Stimulated activated effector memory CD8-positive, alpha-beta T cell treated with anti-CD3 and anti-CD28 coated beads, Interleukin-12 subunit alpha, Interleukin-12 subunit beta, amount 100 ng/mL, for 72 hours (primary cell): ENCODE data around the gene FBXO5.
"Not testable (repeated sequence)": the region's sequence is repeated elsewhere in the genome, so short reads cannot be mapped to it uniquely, and the experiment has no call there.

Source experiments
- ATAC-seq: fragments of 150-1000 bp; cut with Tn5 transposase; 2 replicates; pipeline ENCODE4 v1.10.0; 2021
- DNase-seq, 2 donors: peaks; one replicate each; pipeline ENCODE4 v3.0.0; 2021 to 2022; ENCODE audit warnings: low spot score in 2 of 2
- H3K27ac Mint-ChIP-seq: one replicate; pipeline ENCODE4 v1.8.0; 2022; ENCODE audit warnings: mild to moderate bottlenecking, mixed read lengths
- H3K36me3 Mint-ChIP-seq: one replicate; pipeline ENCODE4 v1.8.0; 2022; ENCODE audit warnings: mild to moderate bottlenecking, mixed read lengths
- H3K4me1 Mint-ChIP-seq: one replicate; pipeline ENCODE4 v1.8.0; 2022; ENCODE audit warnings: mixed read lengths
- H3K4me3 Mint-ChIP-seq: one replicate; pipeline ENCODE4 v1.8.0; 2022; ENCODE audit warnings: mild to moderate bottlenecking, mixed read lengths
- H3K9me3 Mint-ChIP-seq: one replicate; pipeline ENCODE4 v1.8.0; 2022; ENCODE audit warnings: mixed read lengths

Gene FBXO5

GRCh38 chr6:152977556-152977955, 5.3 kb downstream of the FBXO5 start:
- DNase-seq (no peak), ATAC-seq (no peak)
- H3K4me1 Mint-ChIP-seq: peaks cover 32% of the 10 kb centered on the region
- H3K4me3 Mint-ChIP-seq: no peak overlapping the region
- no peak overlapping the region for H3K27ac Mint-ChIP-seq
- H3K36me3 Mint-ChIP-seq: peaks cover 90% of the 10 kb centered on the region
- H3K9me3 Mint-ChIP-seq: no peaks in the 10 kb centered on the region

DNA sequence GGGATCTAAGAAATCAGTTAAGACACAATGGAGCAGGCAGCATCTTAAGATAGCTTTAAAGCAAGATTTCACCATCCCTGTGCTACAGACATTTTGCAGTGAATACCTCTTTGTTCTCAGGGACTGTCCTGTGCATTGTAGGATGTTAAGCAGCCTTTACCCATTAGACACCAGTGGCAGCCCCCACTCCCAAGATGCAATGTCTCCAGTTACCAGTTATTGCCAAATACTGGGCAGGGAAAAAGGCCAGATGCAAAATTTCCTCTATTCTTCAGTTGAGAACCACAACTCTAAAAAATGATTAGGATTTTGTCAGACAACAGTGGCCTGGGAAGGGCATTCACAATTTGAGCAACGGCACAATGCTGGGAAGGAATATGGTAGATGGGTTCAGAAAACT, 6.1 kb downstream of the FBXO5 start:
- Mint-ChIP-seq H3K27ac (no peak overlapping the region), H3K9me3 (no peaks in the 10 kb centered on the region), H3K4me3 (no peak overlapping the region), H3K36me3 (peaks cover 93% of the 10 kb centered on the region), H3K4me1 (peaks cover 32% of the 10 kb centered on the region)
- ATAC-seq: no peak
- no peak for DNase-seq

GRCh38 chr6:152975204-152975915, 7.5 kb downstream of the FBXO5 start:
- Mint-ChIP-seq H3K27ac (peak overlapping the region; percentile 66), H3K36me3 (peaks cover 96% of the 10 kb centered on the region)

GRCh38 chr6:152973916-152974315, 8.9 kb downstream of the FBXO5 start:
- Mint-ChIP-seq H3K36me3 (peaks cover 93% of the 10 kb centered on the region), H3K27ac (no peak overlapping the region), H3K9me3 (peaks cover 5% of the 10 kb centered on the region), H3K4me1 (peaks cover 17% of the 10 kb centered on the region), H3K4me3 (peak overlapping the region; percentile 23)
- ATAC-seq (peak; percentile 61), DNase-seq (no peak)

More at GRCh38 chr6:152975204-152975915, 7.5 kb downstream of the FBXO5 start:
- Mint-ChIP-seq H3K9me3 (no peaks in the 10 kb centered on the region), H3K4me1 (peaks cover 22% of the 10 kb centered on the region), H3K4me3 (peak overlapping the region; percentile 46)
- DNase-seq (no peak), ATAC-seq (peak; percentile 71)

GRCh38 chr6:152969688-152970418, 13.0 kb downstream of the FBXO5 start:
- peaks cover 56% of the 10 kb centered on the region for H3K36me3 Mint-ChIP-seq
- H3K27ac Mint-ChIP-seq: no peak overlapping the region
- no peak overlapping the region for H3K4me3 Mint-ChIP-seq
- peaks cover 1% of the 10 kb centered on the region for H3K4me1 Mint-ChIP-seq
- ATAC-seq (no peak), DNase-seq (no peak)
- H3K9me3 Mint-ChIP-seq: peaks cover 10% of the 10 kb centered on the region

DNA sequence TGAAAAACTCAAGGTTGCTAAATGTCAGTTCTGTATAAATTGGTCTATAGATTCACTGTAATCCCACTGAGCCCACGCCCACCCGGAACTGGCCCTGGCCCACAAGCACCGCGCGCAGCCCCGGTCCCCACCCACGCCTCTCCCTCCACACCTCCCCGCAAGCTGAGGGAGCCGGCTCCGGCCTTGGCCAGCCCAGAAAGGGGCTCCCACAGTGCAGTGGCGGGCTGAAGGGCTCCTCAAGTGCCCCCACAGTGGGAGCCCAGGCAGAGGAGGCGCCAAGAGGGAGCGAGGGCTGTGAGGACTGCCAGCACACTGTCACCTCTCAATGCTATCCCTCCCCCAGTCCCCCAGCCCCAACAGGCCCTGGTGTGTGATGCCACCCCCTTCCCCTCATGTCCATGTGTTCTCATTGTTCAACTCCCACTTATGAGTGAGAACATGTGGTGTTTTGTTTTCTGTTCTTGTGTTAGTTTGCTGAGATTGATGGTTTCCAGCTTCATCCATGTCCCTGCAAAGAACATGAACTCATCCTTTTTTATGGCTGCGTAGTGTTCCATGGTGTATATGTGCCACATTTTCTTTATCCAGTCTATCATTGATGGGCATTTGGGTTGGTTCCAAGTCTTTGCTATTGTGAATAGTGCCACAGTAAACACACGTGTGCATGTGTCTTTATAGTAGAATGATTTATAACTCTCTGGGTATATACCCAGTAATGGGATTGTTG, 16.5 kb downstream of the FBXO5 start:
- H3K4me1 Mint-ChIP-seq, H3K9me3 Mint-ChIP-seq, ATAC-seq, DNase-seq, H3K27ac Mint-ChIP-seq, H3K4me3 Mint-ChIP-seq: not testable (repeated sequence)
- H3K36me3 Mint-ChIP-seq: peaks cover 21% of the 10 kb centered on the region

DNA sequence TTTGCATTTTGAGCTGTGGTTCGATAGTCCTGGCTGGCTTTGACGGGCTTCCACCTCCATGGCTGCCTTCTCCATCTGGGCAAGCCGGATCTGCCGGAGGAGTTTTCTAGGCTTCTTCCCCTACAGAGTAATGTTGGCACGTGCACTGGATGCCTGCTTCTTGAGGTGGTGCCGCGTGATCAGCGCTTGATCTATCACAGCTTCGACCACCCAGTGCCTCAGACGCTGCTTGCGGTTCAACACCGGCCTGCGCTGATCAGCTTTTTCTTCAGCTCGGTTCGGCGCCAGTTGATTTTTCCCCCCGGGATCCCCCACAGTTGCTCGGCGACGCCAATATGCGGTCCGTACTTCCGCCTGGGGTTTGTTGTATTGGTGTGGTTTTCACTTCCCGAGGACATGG, 23.5 kb downstream of the FBXO5 start:
- DNase-seq: no peak
- Mint-ChIP-seq H3K4me1 (no peaks in the 10 kb centered on the region), H3K27ac (no peak overlapping the region), H3K4me3 (no peak overlapping the region), H3K36me3 (no peaks in the 10 kb centered on the region), H3K9me3 (no peaks in the 10 kb centered on the region)
- ATAC-seq: no peak

- ATAC-seq (no peak), DNase-seq (no peak)
- Mint-ChIP-seq H3K9me3 (no peaks in the 10 kb centered on the region), H3K4me3 (no peak overlapping the region), H3K4me1 (no peaks in the 10 kb centered on the region), H3K27ac (no peak overlapping the region), H3K36me3 (no peaks in the 10 kb centered on the region)
Observed at GRCh38 chr6:152957796-152958195, 25.0 kb downstream of the FBXO5 start.

- ATAC-seq (no peak), DNase-seq (no peak)
- H3K36me3 Mint-ChIP-seq: no peaks in the 10 kb centered on the region
- no peak overlapping the region for H3K27ac Mint-ChIP-seq
- no peaks in the 10 kb centered on the region for H3K4me1 Mint-ChIP-seq
- H3K9me3 Mint-ChIP-seq: no peaks in the 10 kb centered on the region
- H3K4me3 Mint-ChIP-seq: no peak overlapping the region
Observed at GRCh38 chr6:152954443-152954842, 28.4 kb downstream of the FBXO5 start.

DNA sequence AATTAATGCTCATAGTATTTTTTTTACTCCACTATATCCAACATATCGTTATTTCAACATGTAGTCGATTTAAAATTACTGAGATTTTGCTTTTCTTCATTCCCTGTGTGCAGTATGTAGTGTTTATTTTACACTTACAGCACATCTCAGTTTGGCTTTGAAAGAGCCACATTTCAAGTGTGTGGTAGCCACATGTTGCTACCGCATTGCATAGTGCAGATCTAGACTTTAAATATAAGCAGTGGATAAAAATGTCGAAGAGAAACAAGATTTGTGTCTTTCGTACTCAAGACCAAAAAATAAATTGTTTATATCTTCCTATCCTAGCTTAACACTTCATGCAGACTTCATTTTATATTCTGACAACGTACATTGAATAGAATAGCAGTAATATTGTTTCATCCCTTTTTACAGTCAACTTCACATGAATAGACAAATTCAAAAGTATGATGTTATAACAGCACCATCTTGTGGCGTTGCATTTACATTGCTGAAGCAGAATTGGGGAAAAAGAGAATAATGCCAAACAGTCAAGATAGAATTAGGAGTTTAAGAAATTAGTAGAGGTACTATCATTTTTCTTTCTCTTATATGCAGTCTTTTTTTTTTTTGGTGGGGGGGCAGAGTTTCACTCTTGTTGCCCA, 29.9 kb downstream of the FBXO5 start:
- Mint-ChIP-seq H3K4me1 (peaks cover 5% of the 10 kb centered on the region), H3K9me3 (no peaks in the 10 kb centered on the region), H3K36me3 (no peaks in the 10 kb centered on the region), H3K4me3 (no peak overlapping the region), H3K27ac (no peak overlapping the region)
- no peak for DNase-seq
- ATAC-seq: no peak

- no peaks in the 10 kb centered on the region for H3K9me3 Mint-ChIP-seq
- ATAC-seq: peak; percentile 70
- peaks cover 8% of the 10 kb centered on the region for H3K4me1 Mint-ChIP-seq
- no peak for DNase-seq
- no peaks in the 10 kb centered on the region for H3K36me3 Mint-ChIP-seq
- no peak overlapping the region for H3K4me3 Mint-ChIP-seq
- H3K27ac Mint-ChIP-seq: no peak overlapping the region
Observed at GRCh38 chr6:152952045-152952444, 30.8 kb downstream of the FBXO5 start.

DNA sequence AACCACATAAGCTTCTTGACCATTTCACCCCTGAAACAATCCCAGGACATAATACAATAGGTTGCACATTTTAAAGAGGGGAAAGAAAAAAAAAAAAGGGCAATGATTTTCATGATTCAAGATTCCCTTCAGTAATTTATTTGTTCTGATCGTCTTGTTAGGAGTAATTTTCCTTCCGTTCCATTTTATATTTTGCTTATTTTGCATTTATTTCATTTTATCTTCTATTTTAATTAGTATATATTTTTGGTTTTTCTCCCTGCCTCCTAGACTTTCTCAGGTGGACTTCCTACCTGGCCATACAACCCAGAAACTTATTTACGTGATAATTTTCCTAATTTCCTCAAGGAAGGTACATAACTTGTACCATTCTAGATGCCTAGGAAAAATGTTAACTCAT, 32.6 kb downstream of the FBXO5 start:
- DNase-seq (no peak), ATAC-seq (no peak)
- H3K9me3 Mint-ChIP-seq: no peaks in the 10 kb centered on the region
- peaks cover 8% of the 10 kb centered on the region for H3K4me1 Mint-ChIP-seq
- no peak overlapping the region for H3K4me3 Mint-ChIP-seq
- no peak overlapping the region for H3K27ac Mint-ChIP-seq
- no peaks in the 10 kb centered on the region for H3K36me3 Mint-ChIP-seq

DNA sequence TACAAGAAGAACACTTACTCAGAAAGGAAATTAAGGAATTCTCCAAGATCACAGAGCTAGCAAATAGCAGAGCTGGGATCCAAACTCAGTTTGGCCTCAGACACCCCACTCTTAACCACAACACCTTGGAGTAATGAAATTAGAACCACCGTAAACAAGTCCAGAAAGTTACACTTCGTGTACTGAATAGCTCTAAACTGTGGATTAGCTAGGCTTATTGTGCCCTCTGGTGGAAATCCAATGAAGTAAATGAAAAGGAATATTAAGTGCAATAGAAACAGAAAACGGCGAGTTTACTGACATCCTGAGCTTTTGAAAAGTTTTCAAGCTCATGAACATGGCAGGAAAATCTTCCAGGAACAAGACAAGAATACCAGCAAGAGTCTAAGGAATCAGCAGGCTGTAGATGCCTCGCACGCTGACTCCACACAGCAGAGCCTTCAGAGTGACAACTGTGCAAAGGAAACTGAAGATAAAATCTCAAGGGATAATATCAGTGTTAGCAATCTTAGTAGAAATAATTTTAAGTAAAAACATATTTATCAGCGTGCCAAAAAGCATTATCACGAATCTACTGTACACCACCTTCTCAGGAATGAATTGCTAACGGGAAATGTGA, 34.6 kb downstream of the FBXO5 start:
- no peak overlapping the region for H3K4me3 Mint-ChIP-seq
- DNase-seq (no peak), ATAC-seq (peak; percentile 74)
- H3K9me3 Mint-ChIP-seq: no peaks in the 10 kb centered on the region
- peaks cover 8% of the 10 kb centered on the region for H3K4me1 Mint-ChIP-seq
- no peaks in the 10 kb centered on the region for H3K36me3 Mint-ChIP-seq
- H3K27ac Mint-ChIP-seq: no peak overlapping the region

DNA sequence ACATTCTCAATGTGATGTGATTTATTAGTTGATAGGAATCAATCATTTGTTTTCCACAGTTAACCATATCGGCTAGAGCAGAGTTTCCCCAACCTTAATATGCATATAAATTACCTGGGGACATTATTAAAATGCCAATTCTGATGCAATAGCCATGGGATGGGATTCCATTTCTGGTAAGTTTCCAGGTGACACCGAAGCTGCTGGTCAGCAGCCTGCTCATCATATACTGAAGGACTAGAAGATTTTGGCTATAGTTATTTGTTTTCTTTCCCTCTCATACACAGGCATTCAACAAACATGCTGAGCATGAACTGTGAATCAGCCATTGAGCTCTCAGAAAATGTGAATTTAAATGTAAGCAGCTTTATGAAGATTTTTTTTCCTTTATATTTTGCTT, 35.8 kb downstream of the FBXO5 start:
- Mint-ChIP-seq H3K9me3 (no peaks in the 10 kb centered on the region), H3K4me1 (peaks cover 8% of the 10 kb centered on the region), H3K27ac (no peak overlapping the region), H3K4me3 (no peak overlapping the region), H3K36me3 (no peaks in the 10 kb centered on the region)
- DNase-seq (no peak), ATAC-seq (no peak)

- no peaks in the 10 kb centered on the region for H3K36me3 Mint-ChIP-seq
- H3K9me3 Mint-ChIP-seq: no peaks in the 10 kb centered on the region
- no peak for DNase-seq
- ATAC-seq: no peak
- no peak overlapping the region for H3K4me3 Mint-ChIP-seq
- no peak overlapping the region for H3K27ac Mint-ChIP-seq
- peaks cover 8% of the 10 kb centered on the region for H3K4me1 Mint-ChIP-seq
Observed at GRCh38 chr6:152946484-152946883, 36.4 kb downstream of the FBXO5 start.
